ENCODE data around the gene DDR2.

The DDR2 gene

GRCh38 chr1:162633081-162633762 lies 958 bp downstream of the DDR2 start:
- no peak for TF ChIP-seq POU6F1 (CRISPR knock-in tag; IDR thresholded peaks at IDR 0.05; ENCODE audit: borderline replicate concordance, low read depth)
- TF ChIP-seq TOX (CRISPR knock-in tag; IDR thresholded peaks at IDR 0.05; ENCODE audit: borderline replicate concordance): no peak
- no peak for TF ChIP-seq ESRRG (CRISPR knock-in tag; IDR thresholded peaks at IDR 0.05)
- TF ChIP-seq TSHZ2 (CRISPR knock-in tag; IDR thresholded peaks at IDR 0.05): no peak
- no peak for TF ChIP-seq CREB5 (CRISPR knock-in tag; IDR thresholded peaks at IDR 0.05; ENCODE audit: low read depth)
- no peak for TF ChIP-seq ZFP30 (CRISPR knock-in tag; IDR thresholded peaks at IDR 0.05)
- no peak for TF ChIP-seq ZNF70 (CRISPR knock-in tag; IDR thresholded peaks at IDR 0.05)
- no peak for TF ChIP-seq ZNF8 (CRISPR knock-in tag; IDR thresholded peaks at IDR 0.05)
- TF ChIP-seq ZC3H10 (CRISPR knock-in tag; IDR thresholded peaks at IDR 0.05): no peak
- TF ChIP-seq SNAI2 (CRISPR knock-in tag; IDR thresholded peaks at IDR 0.05): no peak
- no peak for TF ChIP-seq OSR1 (CRISPR knock-in tag; IDR thresholded peaks at IDR 0.05)
- TF ChIP-seq PPARA (CRISPR knock-in tag; IDR thresholded peaks at IDR 0.05; ENCODE audit: borderline replicate concordance): no peak
- TF ChIP-seq RARB (CRISPR knock-in tag; IDR thresholded peaks at IDR 0.05): no peak
- no peak for TF ChIP-seq ZNF565 (CRISPR knock-in tag; conservative IDR thresholded peaks at IDR 0.05; ENCODE audit: low read depth)
- TF ChIP-seq PATZ1 (CRISPR knock-in tag; IDR thresholded peaks at IDR 0.05; ENCODE audit: borderline replicate concordance): no peak
- no peak for TF ChIP-seq ZFP3 (CRISPR knock-in tag; IDR thresholded peaks at IDR 0.05)
- no peak for TF ChIP-seq ARNTL (CRISPR knock-in tag; IDR thresholded peaks at IDR 0.05; ENCODE audit: borderline replicate concordance, low read depth)
- ATAC-seq: peak; percentile 49

GRCh38 chr1:162635418-162635817 lies 3.2 kb downstream of the DDR2 start:
- no peak for ATAC-seq
- TF ChIP-seq PPARA (CRISPR knock-in tag; IDR thresholded peaks at IDR 0.05; ENCODE audit: borderline replicate concordance): no peak
- no peak for TF ChIP-seq PATZ1 (CRISPR knock-in tag; IDR thresholded peaks at IDR 0.05; ENCODE audit: borderline replicate concordance)
- TF ChIP-seq RARB (CRISPR knock-in tag; IDR thresholded peaks at IDR 0.05): no peak
- TF ChIP-seq TSHZ2 (CRISPR knock-in tag; IDR thresholded peaks at IDR 0.05): no peak
- TF ChIP-seq ZC3H10 (CRISPR knock-in tag; IDR thresholded peaks at IDR 0.05): no peak
- no peak for TF ChIP-seq GLIS3 (CRISPR knock-in tag; IDR thresholded peaks at IDR 0.05)
- TF ChIP-seq POU6F1 (CRISPR knock-in tag; IDR thresholded peaks at IDR 0.05; ENCODE audit: borderline replicate concordance, low read depth): no peak
- TF ChIP-seq ZNF70 (CRISPR knock-in tag; IDR thresholded peaks at IDR 0.05): no peak
- TF ChIP-seq ISL1 (CRISPR knock-in tag; IDR thresholded peaks at IDR 0.05): no peak
- TF ChIP-seq ESRRG (CRISPR knock-in tag; IDR thresholded peaks at IDR 0.05): no peak
- no peak for TF ChIP-seq CSDC2 (CRISPR knock-in tag; IDR thresholded peaks at IDR 0.05)
- no peak for TF ChIP-seq CREB5 (CRISPR knock-in tag; IDR thresholded peaks at IDR 0.05; ENCODE audit: low read depth)
- no peak for TF ChIP-seq BACH2 (CRISPR knock-in tag; IDR thresholded peaks at IDR 0.05; ENCODE audit: borderline replicate concordance)
- TF ChIP-seq TCF4 (CRISPR knock-in tag; IDR thresholded peaks at IDR 0.05; ENCODE audit: borderline replicate concordance): no peak

Data from SK-N-SH treated with all-trans-retinoic acid at 6 μM for 48 hours (cell line).